NT2/D1 (cell line): Measurements from ENCODE around the gene C8G.

Source experiments
- DNase-seq: peaks from one replicate; pipeline ENCODE4 v3.0.0-alpha.2; 2011; ENCODE audit warnings: low read depth, low spot score
- H3K27me3 ChIP-seq: 2 replicates; pipeline ENCODE4 v1.6.0; 2011; ENCODE audit warnings: mild to moderate bottlenecking; ENCODE audit not compliant: insufficient read length, insufficient read depth
- H3K36me3 ChIP-seq: 2 replicates; pipeline ENCODE4 v1.6.1; 2011; ENCODE audit warnings: mild to moderate bottlenecking, low read length, mixed read lengths; ENCODE audit not compliant: insufficient read depth, insufficient read length
- H3K4me1 ChIP-seq: 2 replicates; pipeline ENCODE4 v1.5.1; 2011; ENCODE audit not compliant: insufficient read depth, insufficient read length
- H3K4me3 ChIP-seq: 2 replicates; pipeline ENCODE4 v1.5.1; 2011; ENCODE audit warnings: low read depth; ENCODE audit not compliant: insufficient read length
- H3K9ac ChIP-seq: 2 replicates; pipeline ENCODE4 v1.6.0; 2011; ENCODE audit warnings: low read depth; ENCODE audit not compliant: insufficient read length
- H3K9me3 ChIP-seq: 2 replicates; pipeline ENCODE4 v1.5.1; 2011; ENCODE audit warnings: mild to moderate bottlenecking, low read length; ENCODE audit not compliant: insufficient read depth
- SUZ12 ChIP-seq: IDR thresholded peaks from 2 replicates; pipeline ENCODE4 v1.6.1; 2011; ENCODE audit not compliant: insufficient read length, insufficient read depth; ENCODE audit errors: extremely low read depth
- YY1 ChIP-seq: IDR thresholded peaks from 2 replicates; pipeline ENCODE4 v1.6.1; 2011; ENCODE audit not compliant: insufficient read length, insufficient read depth
- ZNF274 ChIP-seq: IDR thresholded peaks from 2 replicates; pipeline ENCODE4 v1.6.1; 2011; ENCODE audit warnings: mild to moderate bottlenecking, low read depth, low read length

The C8G gene

DNA sequence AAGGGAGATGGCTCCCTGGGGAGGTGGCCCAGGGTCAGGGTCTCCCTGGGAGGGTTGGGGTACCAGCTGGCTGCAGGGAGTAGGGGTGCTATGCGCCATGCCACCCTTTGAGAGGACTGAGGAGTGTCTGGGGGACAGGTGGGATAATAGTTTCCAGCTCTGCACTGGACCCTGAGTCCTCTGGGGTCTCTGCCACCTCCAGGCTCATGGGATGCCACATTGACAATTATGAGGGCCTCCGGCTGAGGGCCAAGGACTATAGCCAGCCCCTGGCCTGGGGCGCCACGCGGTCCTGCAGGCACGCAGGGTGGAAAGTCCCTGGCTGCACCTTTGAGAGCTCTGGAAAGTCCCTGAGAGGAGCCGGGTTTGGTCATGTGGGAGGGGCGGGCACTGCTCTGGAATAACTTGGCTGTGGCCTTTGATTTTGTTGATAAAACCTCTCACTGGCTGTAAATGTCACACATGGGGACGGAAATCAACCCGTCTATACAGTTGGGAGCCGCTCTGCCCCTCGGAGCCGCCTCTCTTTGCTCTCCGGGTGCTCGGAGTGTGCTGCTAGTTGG lies 42.7 kb upstream of the C8G start:
- peaks cover 9% of the 10 kb centered on the region for H3K4me1 ChIP-seq
- TF ChIP-seq ZNF274 (no peak), SUZ12 (no peak), YY1 (no peak)
- H3K36me3 ChIP-seq: peaks cover 88% of the 10 kb centered on the region
- no peaks in the 10 kb centered on the region for H3K27me3 ChIP-seq
- H3K4me3 ChIP-seq: no peak overlapping the region
- no peak for DNase-seq
- no peaks in the 10 kb centered on the region for H3K9me3 ChIP-seq
- no peak overlapping the region for H3K9ac ChIP-seq

- no peak for DNase-seq
- H3K36me3 ChIP-seq: peaks cover 92% of the 10 kb centered on the region
- peaks cover 9% of the 10 kb centered on the region for H3K4me1 ChIP-seq
- no peak overlapping the region for H3K4me3 ChIP-seq
- no peak overlapping the region for H3K9ac ChIP-seq
- H3K27me3 ChIP-seq: no peaks in the 10 kb centered on the region
- H3K9me3 ChIP-seq: no peaks in the 10 kb centered on the region
- TF ChIP-seq YY1 (no peak), SUZ12 (no peak)
These were observed 41.9 kb upstream of the C8G start for GRCh38 chr9:136903041-136903554.

DNA sequence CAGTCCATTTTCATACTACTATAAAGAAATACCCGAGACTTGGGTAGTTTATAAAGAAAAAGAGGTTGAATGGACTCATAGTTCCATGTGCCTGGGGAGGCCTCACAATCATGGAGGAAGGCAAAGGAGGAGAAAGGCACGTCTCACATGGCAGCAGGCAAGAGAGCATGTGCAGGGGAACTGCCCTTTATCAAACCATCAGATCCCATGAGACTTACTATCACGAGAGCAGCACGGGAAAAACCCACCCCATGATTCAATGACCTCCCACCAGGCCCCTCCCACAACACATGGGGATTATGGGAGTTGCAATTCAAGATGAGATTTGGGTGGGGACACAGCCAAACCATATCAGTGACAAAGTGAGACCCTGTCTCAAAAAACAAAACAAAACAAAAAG lies 38.8 kb upstream of the C8G start:
- Histone ChIP-seq H3K9ac (no peak overlapping the region), H3K4me1 (peaks cover 4% of the 10 kb centered on the region), H3K9me3 (no peaks in the 10 kb centered on the region), H3K27me3 (no peaks in the 10 kb centered on the region), H3K36me3 (peaks cover 87% of the 10 kb centered on the region), H3K4me3 (no peak overlapping the region)
- DNase-seq: no peak
- TF ChIP-seq YY1: no peak
- TF ChIP-seq SUZ12: no peak
- no peak for TF ChIP-seq ZNF274

DNA sequence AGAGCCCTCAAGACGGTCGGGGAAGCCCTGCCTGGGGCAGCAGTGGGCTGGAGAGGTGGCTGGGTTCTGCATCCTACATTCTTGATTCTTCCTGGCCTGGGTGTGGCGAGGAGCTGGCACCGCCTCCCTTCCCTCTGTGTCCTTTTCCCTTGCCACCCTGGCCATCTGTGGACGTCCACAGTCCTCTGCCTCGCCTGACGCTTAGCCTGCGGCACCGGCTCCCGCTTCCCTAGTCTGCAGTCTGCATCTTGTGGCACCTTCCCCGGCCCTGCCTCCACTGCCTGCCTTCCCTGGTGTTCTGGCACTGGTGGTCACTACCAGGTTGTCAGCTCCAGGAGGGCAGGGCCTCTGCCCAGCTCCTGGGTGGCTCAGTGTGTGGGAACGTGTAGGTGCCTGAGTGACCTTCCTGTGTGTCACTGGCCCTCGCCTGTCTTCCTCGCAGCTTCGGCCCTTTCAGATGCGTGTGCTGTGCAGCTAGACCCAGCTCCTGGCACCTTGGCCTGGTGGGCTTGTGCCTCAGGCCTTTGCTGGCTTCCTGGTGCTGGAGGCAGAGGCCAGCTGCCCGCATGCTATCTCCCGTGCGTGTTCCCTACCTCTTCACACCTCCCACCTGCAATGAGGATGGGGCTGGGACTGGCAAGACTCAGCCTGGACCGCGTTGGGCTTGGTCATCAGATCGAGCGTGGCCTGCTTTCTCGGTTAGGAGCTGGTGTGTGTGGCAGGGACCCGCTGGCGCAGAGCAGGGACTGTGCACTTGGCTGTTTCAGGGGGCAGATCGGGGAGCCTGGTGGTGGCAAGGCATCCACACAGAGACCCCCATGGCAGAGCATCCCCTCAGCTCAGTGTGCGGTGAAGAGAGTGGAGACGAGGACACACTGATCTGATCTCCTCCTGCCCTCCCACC lies 37.8 kb upstream of the C8G start:
- Histone ChIP-seq H3K4me1 (no peaks in the 10 kb centered on the region), H3K27me3 (no peaks in the 10 kb centered on the region), H3K36me3 (peaks cover 84% of the 10 kb centered on the region), H3K9me3 (no peaks in the 10 kb centered on the region), H3K9ac (no peak overlapping the region), H3K4me3 (no peak overlapping the region)
- DNase-seq: no peak
- TF ChIP-seq ZNF274 (no peak), YY1 (no peak), SUZ12 (no peak)

GRCh38 chr9:136910197-136910900 lies 34.7 kb upstream of the C8G start:
- Histone ChIP-seq H3K27me3 (no peaks in the 10 kb centered on the region), H3K36me3 (peaks cover 77% of the 10 kb centered on the region), H3K4me1 (peaks cover 2% of the 10 kb centered on the region), H3K9me3 (no peaks in the 10 kb centered on the region), H3K4me3 (no peak overlapping the region), H3K9ac (no peak overlapping the region)
- TF ChIP-seq YY1: no peak
- TF ChIP-seq SUZ12: no peak
- TF ChIP-seq ZNF274: no peak
- no peak for DNase-seq

DNA sequence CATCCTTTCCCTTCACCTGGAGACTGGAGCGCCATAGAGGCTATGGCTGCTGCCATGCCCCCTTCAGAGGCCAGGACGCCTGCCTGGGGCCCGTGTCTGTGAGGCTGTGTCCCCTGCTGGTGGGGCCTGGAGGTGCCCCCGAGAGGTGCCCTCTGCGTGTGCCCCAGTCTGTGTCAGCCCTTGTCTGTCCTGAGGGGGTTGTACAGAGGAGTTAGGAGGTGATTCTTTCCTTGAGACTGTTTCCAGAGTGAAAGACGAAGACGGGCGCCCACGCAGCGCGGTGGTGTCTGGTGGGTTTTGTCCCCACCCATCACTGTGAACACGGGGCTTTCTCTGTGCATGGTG lies 34.2 kb upstream of the C8G start:
- Histone ChIP-seq H3K27me3 (no peaks in the 10 kb centered on the region), H3K4me1 (peaks cover 2% of the 10 kb centered on the region), H3K36me3 (peaks cover 78% of the 10 kb centered on the region), H3K4me3 (no peak overlapping the region), H3K9ac (no peak overlapping the region), H3K9me3 (no peaks in the 10 kb centered on the region)
- TF ChIP-seq YY1 (no peak), ZNF274 (no peak), SUZ12 (no peak)
- no peak for DNase-seq

DNA sequence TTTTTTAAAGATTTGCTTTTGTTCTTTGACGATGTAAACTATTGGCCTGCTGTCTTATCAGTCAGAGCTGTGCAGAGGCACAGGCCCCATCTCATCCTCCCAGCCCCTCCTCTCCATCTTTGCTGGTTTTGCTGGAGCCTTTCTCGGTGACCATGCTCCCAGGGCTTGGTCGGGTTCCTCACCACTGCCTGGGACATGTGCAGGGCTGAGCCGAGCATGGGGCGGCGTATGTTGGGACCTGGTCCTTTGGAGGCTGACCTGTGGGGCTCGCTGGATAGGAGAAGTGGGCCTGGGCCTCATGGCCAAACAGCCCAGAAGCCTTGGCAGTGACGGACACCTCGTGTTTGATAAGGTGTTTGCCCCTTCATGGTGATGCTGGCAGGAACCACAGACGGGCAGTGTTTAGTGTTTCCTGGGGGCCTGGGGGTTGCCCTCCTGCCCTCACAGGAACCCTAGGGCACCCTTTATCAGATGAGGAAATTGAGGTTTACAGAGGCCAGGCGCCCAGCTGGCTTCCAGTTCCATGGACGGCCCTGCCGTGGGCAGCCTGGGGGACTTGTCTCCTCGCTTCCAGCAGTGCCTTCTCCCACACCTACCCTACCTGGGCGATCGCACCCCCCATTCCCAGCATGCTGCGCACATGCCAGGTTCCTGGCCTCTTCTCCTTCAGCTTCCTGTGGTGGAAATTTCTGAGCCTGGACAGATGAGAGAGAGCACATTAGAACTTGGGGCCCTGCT lies 31.2 kb upstream of the C8G start:
- TF ChIP-seq SUZ12 (no peak), YY1 (no peak), ZNF274 (no peak)
- Histone ChIP-seq H3K36me3 (peaks cover 74% of the 10 kb centered on the region), H3K9me3 (no peaks in the 10 kb centered on the region), H3K4me3 (no peak overlapping the region), H3K9ac (no peak overlapping the region), H3K4me1 (peaks cover 2% of the 10 kb centered on the region), H3K27me3 (no peaks in the 10 kb centered on the region)
- no peak for DNase-seq
